PC-9 (cell line): Measurements from ENCODE around the gene BTN1A1. TPM values are rescaled to one million over a fixed set of nuclear protein-coding genes. Genes with fewer than 3 reads are reported as not detected.

Source experiments
- BruUV-seq: library from RNA; stranded (reverse); fragments of 400-500 nt; replicated peaks from 2 replicates; lab custom pipeline; 2021; lab: Mats Ljungman, UMichigan
- CTCF ChIA-PET: fragments of 300-600 bp; sonication (Branson Sonifier 250); formaldehyde crosslinking; loops from one replicate; lab custom pipeline; 2022; ENCODE audit warnings: antibody characterized with exemption; lab: Charles Lee
- POLR2A ChIA-PET: fragments of 300-600 bp; sonication (Branson Sonifier 250); formaldehyde crosslinking; loops from one replicate; lab custom pipeline; 2022; ENCODE audit warnings: antibody characterized with exemption; ENCODE audit not compliant: unreplicated experiment; lab: Charles Lee
- DNase-seq, 2 experiments: peaks; one replicate each; pipeline versions ENCODE4 v3.0.0 to v3.0.0-alpha.2; 2015 to 2022; ENCODE audit warnings: mixed read lengths in 1 of 2
- H2AFZ ChIP-seq: fragments of 200-600 bp; sonication (generic); 2 replicates; pipeline ENCODE4 v1.8.1; 2017; ENCODE audit warnings: antibody characterized with exemption
- H3F3A ChIP-seq: fragments of 200-600 bp; sonication (generic); 2 replicates; pipeline ENCODE4 v1.8.1; 2017; ENCODE audit warnings: antibody characterized with exemption, mild to moderate bottlenecking, low read depth; ENCODE audit not compliant: insufficient read depth
- H3K27ac ChIP-seq: fragments of 200-600 bp; sonication (generic); 2 replicates; pipeline ENCODE4 v1.6.1; 2016; ENCODE audit warnings: mixed run types
- H3K27me3 ChIP-seq: fragments of 200-600 bp; sonication (generic); 2 replicates; pipeline ENCODE4 v1.6.1; 2016; ENCODE audit warnings: low read depth, mixed run types; ENCODE audit not compliant: insufficient read depth
- H3K36me3 ChIP-seq: fragments of 200-600 bp; sonication (generic); 2 replicates; pipeline ENCODE4 v1.6.1; 2016; ENCODE audit warnings: low read depth, mixed run types
- H3K4me1 ChIP-seq: fragments of 200-600 bp; sonication (generic); replicated peaks from 2 replicates; pipeline ENCODE4 v1.6.1; 2016; ENCODE audit warnings: mixed run types; ENCODE audit not compliant: insufficient read depth
- H3K4me2 ChIP-seq: fragments of 200-600 bp; sonication (generic); 2 replicates; pipeline ENCODE4 v1.6.1; 2017; ENCODE audit warnings: mixed run types
- H3K4me3 ChIP-seq: fragments of 200-600 bp; sonication (generic); 2 replicates; pipeline ENCODE4 v1.6.1; 2016; ENCODE audit warnings: mixed run types
- H3K79me2 ChIP-seq: fragments of 200-600 bp; sonication (generic); 2 replicates; pipeline ENCODE4 v1.6.1; 2017; ENCODE audit warnings: low read depth, mixed run types
- H3K9me2 ChIP-seq: fragments of 200-600 bp; sonication (generic); 2 replicates; pipeline ENCODE4 v1.8.1; 2017; ENCODE audit warnings: mild to moderate bottlenecking; ENCODE audit not compliant: insufficient read depth
- H3K9me3 ChIP-seq: fragments of 200-600 bp; sonication (generic); 2 replicates; pipeline ENCODE4 v1.8.1; 2016; ENCODE audit warnings: low read depth; ENCODE audit not compliant: insufficient read depth
- H4K20me1 ChIP-seq: fragments of 200-600 bp; sonication (generic); 2 replicates; pipeline ENCODE4 v1.8.1; 2017; ENCODE audit not compliant: insufficient read depth
- CTCF ChIP-seq: fragments of 200-600 bp; sonication (generic); conservative IDR thresholded peaks from 2 replicates; pipeline ENCODE4 v1.6.1; 2017; ENCODE audit warnings: mixed run types, antibody characterized with exemption, mild to moderate bottlenecking, moderate library complexity
- EZH2 ChIP-seq: fragments of 200-600 bp; sonication (generic); IDR thresholded peaks from 2 replicates; pipeline ENCODE4 v1.8.0; 2017; ENCODE audit warnings: antibody characterized with exemption, low read depth
- intact Hi-C: fragments of 100-400 bp; cut with micrococcal nuclease; formaldehyde crosslinking; loops from one replicate; pipeline ENCODE4 v1.10.0; 2022; ENCODE audit not compliant: unreplicated experiment
- total RNA-seq: library from RNA; stranded (reverse); gene quantifications from 2 replicates; pipeline ENCODE4 v1.2.3, GENCODE V29; 2021

Gene BTN1A1
- total RNA-seq, 1 experiment from 2014 or later, result not detected

DNA sequence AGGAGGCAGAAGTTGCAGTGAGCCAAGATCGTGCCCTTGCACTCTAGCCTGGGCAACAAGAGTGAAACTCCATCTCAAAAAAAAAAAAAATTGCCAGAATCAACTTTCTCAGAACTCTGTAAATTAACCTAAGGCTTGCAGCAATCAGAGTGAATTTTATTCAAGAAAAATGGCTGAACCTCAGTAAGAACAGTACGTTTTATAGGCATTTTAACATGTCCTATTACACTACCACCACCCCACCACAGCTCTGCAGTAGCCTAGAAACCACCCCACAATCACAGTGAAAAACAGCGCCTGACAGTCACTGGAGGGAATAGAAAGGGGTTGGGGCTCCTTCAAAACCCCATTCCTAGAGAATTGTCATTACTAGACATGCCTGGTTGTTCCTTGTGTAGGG, 16.4 kb upstream of the BTN1A1 start:
- no peaks in the 10 kb centered on the region for H3K27me3 ChIP-seq
- no peak overlapping the region for H3K4me2 ChIP-seq
- H3K4me1 ChIP-seq, result no peaks in the 10 kb centered on the region
- POLR2A ChIA-PET, result no interaction called here
- intact Hi-C loops, result no loop called here
- H4K20me1 ChIP-seq, result no peaks in the 10 kb centered on the region
- BruUV-seq, result no TSS peak
- no peak overlapping the region for H3K27ac ChIP-seq
- TF ChIP-seq CTCF (no peak), EZH2 (no peak)
- H3K9me3 ChIP-seq, result no peaks in the 10 kb centered on the region
- H3K79me2 ChIP-seq, result no peaks in the 10 kb centered on the region
- no peaks in the 10 kb centered on the region for H3K36me3 ChIP-seq
- H3K9me2 ChIP-seq, result no peaks in the 10 kb centered on the region
- H3F3A ChIP-seq, result no peaks in the 10 kb centered on the region
- CTCF ChIA-PET, result no interaction called here
- no peak for DNase-seq
- no peak overlapping the region for H2AFZ ChIP-seq
- H3K4me3 ChIP-seq, result no peak overlapping the region

DNA sequence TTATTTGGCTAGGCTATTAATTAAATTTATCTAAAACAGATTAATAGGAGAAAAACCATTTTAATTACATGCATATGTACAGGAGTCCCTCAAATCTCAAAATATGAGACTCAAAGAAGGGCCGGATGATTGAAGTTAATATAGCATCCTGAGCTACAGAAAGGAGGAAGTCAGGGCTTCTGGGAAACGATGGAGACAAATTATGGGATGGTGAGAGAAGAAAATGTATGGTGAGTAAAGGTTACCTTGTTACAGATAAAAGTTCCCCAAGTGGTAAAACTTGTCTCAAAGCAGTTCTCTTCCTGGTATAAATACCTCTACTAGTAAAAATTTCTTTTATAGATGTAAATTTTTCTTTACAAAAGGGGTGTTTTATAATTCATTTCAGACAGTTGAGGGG, 15.9 kb upstream of the BTN1A1 start:
- ChIA-PET CTCF (no interaction called here), POLR2A (no interaction called here)
- H2AFZ ChIP-seq, result no peak overlapping the region
- no peak for DNase-seq
- H3K9me2 ChIP-seq, result no peaks in the 10 kb centered on the region
- no peaks in the 10 kb centered on the region for H4K20me1 ChIP-seq
- no peak for TF ChIP-seq EZH2
- TF ChIP-seq CTCF, result no peak
- H3K27me3 ChIP-seq, result no peaks in the 10 kb centered on the region
- H3K4me3 ChIP-seq, result no peak overlapping the region
- no peak overlapping the region for H3K27ac ChIP-seq
- no TSS peak for BruUV-seq
- no peaks in the 10 kb centered on the region for H3K36me3 ChIP-seq
- intact Hi-C loops, result no loop called here
- no peaks in the 10 kb centered on the region for H3K79me2 ChIP-seq
- H3F3A ChIP-seq, result no peaks in the 10 kb centered on the region
- H3K4me2 ChIP-seq, result no peak overlapping the region
- H3K4me1 ChIP-seq, result no peaks in the 10 kb centered on the region
- no peaks in the 10 kb centered on the region for H3K9me3 ChIP-seq

DNA sequence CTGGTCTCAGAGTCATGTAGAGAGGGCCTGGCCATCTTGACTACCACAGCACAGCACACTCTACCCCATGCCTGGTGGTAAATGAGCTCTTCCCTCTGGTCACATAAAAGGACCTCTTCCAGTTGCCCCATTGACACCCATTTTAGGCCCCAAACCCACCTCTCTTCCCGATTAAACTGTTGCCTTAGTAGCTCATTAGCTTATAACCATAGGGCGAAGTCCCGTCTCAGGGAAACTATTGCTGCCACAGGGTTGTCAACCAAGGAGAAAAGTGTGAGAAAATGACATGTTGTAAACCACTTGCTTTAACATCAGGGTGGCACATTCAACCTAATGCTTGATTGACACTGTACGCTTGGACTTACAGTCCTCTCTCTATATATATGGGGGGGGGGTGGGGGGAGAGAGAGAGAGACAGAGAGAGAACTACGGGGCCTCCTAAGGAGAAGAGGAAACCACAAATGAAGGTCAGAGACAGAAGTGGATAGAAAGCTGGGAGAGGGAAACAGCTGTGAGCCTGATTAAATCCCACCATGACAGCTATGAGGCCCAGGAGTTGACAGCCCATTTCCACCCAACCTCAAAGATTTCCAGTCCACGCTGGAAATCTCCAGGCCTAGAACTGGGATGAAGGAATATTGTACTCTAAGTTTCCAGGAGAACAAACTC, 14.9 kb upstream of the BTN1A1 start:
- Histone ChIP-seq H3K4me2 (no peak overlapping the region), H4K20me1 (no peaks in the 10 kb centered on the region), H3K4me1 (no peaks in the 10 kb centered on the region), H3K9me3 (no peaks in the 10 kb centered on the region), H3F3A (no peaks in the 10 kb centered on the region), H3K27me3 (no peaks in the 10 kb centered on the region), H3K36me3 (no peaks in the 10 kb centered on the region), H2AFZ (no peak overlapping the region), H3K79me2 (no peaks in the 10 kb centered on the region), H3K27ac (no peak overlapping the region), H3K9me2 (no peaks in the 10 kb centered on the region), H3K4me3 (no peak overlapping the region)
- ChIA-PET CTCF (no interaction called here), POLR2A (interaction anchor here (0.6 kb wide), 1 partner anchor 36 kb away, joined by 3 read pairs; no protein-coding TSS in a partner anchor)
- intact Hi-C loops, result no loop called here
- DNase-seq, result no peak
- no peak for TF ChIP-seq EZH2
- TF ChIP-seq CTCF, result no peak
- no TSS peak for BruUV-seq
